ENCODE data around the gene NUP133.
"Not testable (repeated sequence)": the region's sequence is repeated elsewhere in the genome, so short reads cannot be mapped to it uniquely, and the experiment has no call there.

Gene NUP133

GRCh38 chr1:229411434-229412055 is 96.6 kb downstream of the NUP133 start:
- no peak for DNase-seq (ENCODE audit: low read depth)

- DNase-seq (ENCODE audit: low read depth) = no peak
Observed at GRCh38 chr1:229410692-229411433, 97.3 kb downstream of the NUP133 start.

GRCh38 chr1:229410370-229410691 is 97.8 kb downstream of the NUP133 start:
- no peak for DNase-seq (ENCODE audit: low read depth)

GRCh38 chr1:229409616-229410369 is 98.3 kb downstream of the NUP133 start:
- DNase-seq (ENCODE audit: low read depth) = no peak

- DNase-seq (ENCODE audit: low read depth) = no peak
Observed at GRCh38 chr1:229408458-229409037, 99.6 kb downstream of the NUP133 start.

- no peak for DNase-seq (ENCODE audit: low read depth)
Observed at GRCh38 chr1:229407206-229408026, 100.7 kb downstream of the NUP133 start.

GRCh38 chr1:229406798-229407197 is 101.3 kb downstream of the NUP133 start:
- DNase-seq (ENCODE audit: low read depth) = no peak

GRCh38 chr1:229403573-229403972 is 104.6 kb downstream of the NUP133 start:
- DNase-seq (ENCODE audit: low read depth) = no peak

GRCh38 chr1:229402993-229403392 is 105.1 kb downstream of the NUP133 start:
- no peak for DNase-seq (ENCODE audit: low read depth)

- DNase-seq (ENCODE audit: low read depth) = not testable (repeated sequence)
Observed at GRCh38 chr1:229402329-229402728, 105.8 kb downstream of the NUP133 start.

GRCh38 chr1:229397762-229398161 is 110.4 kb downstream of the NUP133 start:
- no peak for DNase-seq (ENCODE audit: low read depth)

GRCh38 chr1:229396585-229397206 is 111.4 kb downstream of the NUP133 start:
- DNase-seq (ENCODE audit: low read depth) = no peak

GRCh38 chr1:229394517-229394916 is 113.6 kb downstream of the NUP133 start:
- not testable (repeated sequence) for DNase-seq (ENCODE audit: low read depth)

- DNase-seq (ENCODE audit: low read depth) = no peak
Observed at GRCh38 chr1:229392936-229393335, 115.2 kb downstream of the NUP133 start.

All from activated gamma-delta T cell treated with anti-CD3 and anti-CD28 coated beads, Interleukin-2, amount 50 U/mL, for 16 hours (primary cell).